GM18907 (cell line): ENCODE measurements around the gene ASB18.
"Not testable (repeated sequence)": the region's sequence is repeated elsewhere in the genome, so short reads cannot be mapped to it uniquely, and the experiment has no call there.

Experiments used
- ATAC-seq: cut with Tn5 transposase; IDR thresholded peaks from one replicate; pipeline ENCODE4 v1.9.1; 2021; ENCODE audit warnings: mild to moderate bottlenecking, moderate library complexity; ENCODE audit not compliant: unreplicated experiment

ASB18 gene

DNA sequence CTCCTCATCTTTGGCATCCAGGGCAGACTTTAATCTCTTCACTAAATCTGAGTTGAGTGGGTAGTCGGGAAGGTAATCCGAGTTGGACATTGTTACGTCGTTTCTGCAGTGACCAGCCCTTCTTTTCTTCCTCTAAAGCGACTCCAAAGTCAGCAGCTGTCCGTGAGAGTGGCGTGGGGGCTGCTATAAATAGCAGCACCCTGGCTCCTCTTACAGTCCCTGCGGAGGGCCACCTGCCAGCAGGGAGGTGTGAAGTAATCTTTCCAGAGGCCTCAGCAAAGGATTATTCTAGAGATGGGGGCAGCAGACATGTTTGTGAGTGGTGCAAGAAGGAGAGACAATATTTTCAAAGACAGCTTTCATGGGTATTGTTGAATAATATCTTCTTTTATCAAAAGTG lies at the start of gene ASB18:
ASB18 (minus strand) TSS at position 151 of the 400 bp plus-strand sequence; CDS start at position 90, 61 bp downstream.
- ATAC-seq, result no peak

GRCh38 chr2:236311286-236311685 lies 47.1 kb upstream of the ASB18 start:
- ATAC-seq, result no peak

DNA sequence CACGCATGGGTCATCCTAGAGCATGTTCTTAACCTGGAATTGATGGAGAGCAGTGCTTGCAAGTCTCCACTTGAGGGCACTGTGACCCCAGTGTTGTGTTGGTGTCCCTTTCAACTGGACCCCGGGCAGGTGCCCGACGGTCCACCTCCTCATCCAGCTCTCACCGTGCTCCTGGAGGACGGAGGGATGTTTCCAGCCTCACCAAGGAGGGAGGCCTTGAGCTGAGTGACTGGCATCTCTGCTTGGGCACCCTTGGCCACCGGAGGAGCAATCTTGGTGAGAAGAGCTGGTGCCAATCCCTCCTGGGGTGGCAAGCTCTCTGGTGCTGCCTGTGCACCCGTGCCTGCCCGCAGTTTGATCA lies 45.4 kb upstream of the ASB18 start:
- no peak for ATAC-seq

DNA sequence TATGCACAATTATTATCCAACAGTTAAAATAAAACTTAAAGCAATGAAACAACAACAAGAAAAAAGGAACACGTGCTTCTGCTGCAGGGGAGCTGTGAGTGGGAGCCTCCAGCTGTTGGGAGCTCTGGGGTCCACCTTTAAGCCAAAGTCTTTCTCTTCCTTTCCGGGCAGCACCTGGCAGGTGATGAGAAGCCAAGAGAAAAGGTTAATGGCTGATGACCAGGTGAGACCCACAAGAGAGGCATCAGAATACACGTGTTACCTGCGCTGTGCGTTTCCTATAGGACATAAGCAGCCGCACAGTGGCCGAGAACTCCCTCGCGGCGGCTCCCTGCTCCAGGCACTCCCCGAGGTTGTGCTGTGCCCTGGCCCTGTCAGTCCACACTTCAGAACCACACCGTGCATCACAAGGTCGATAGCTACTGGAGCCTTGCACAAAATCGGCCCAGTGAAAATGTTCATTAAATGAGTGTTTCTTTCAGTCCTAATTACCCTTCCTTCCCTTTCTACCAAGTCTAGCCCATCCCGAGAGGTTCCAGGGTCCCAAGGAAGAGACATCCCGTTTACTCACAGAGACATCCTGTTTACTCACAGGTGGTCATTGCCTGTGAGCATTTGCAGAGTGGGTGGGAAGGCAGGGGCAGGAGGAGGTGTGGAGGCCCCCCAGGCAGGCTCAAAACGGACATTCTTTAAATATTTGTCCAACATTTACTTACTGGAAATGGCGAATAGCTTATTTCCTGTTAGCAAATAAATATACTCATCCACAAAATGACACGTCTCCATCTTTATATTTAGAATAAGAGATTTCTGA lies 44.9 kb upstream of the ASB18 start:
- ATAC-seq, result no peak

GRCh38 chr2:236307641-236308040 lies 43.4 kb upstream of the ASB18 start:
- no peak for ATAC-seq

DNA sequence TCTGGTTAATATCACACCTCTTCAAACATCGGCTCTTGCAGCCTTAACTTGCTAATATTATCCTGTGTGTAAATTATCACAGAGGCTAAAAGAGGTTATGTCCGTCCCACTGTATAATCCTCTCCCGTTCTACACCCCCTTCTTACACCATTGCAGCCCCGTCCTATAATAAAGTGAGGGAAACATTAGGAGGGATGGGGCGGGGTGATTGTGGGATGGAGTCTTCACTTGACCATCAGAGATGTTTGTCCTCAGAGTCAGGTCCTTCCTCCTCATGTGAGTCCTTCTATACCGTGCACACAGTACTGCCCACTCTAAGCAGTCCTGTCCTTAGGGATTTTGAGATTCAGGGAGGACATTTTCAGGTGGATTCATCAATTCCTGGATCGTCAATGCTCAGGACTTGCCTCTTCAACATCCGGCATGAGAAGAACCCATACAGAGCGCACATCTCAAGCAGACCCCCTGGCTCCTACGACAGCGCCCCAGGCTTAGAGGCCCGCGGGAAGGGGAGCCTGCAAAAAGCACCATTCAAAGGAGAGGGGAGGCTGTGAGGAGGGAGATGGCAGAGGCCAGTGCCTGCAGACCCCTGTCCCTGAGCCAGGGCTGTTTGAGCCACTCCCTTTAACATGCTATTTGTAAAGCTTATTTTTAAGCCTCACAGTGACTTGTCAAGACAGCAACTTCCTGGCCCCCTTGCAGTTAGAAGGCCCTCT lies 42.8 kb upstream of the ASB18 start:
- ATAC-seq, result no peak

DNA sequence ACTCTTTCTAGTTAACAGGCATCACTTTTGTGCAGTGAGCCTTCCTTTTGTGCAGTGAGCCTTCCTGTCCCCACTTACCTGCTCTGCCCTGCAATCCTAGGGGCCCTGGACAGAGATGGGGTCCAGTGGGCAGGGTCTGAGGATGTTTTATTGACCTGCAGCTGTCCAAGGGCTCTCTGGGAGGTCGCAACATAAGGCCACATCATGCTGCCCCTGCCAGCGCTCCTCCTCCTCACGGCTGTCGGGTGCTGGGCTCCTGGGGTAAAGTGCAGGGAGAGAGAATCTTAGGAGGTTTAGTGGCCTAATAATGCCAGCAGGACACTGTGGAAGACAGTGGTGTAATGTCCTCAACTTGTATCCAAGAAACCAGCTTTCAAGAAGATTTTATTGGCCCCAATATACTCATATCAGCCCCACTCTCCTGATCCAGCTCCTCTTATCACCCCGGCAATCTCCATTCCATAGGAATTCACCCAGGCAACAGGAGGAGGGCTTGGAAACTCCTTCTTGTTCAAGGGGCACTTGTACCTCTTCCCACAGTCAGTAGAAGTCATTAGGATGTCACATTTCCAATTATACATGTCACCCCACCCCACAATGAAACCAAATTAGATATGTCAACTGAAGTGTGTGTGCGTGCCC lies 41.9 kb upstream of the ASB18 start:
- no peak for ATAC-seq

DNA sequence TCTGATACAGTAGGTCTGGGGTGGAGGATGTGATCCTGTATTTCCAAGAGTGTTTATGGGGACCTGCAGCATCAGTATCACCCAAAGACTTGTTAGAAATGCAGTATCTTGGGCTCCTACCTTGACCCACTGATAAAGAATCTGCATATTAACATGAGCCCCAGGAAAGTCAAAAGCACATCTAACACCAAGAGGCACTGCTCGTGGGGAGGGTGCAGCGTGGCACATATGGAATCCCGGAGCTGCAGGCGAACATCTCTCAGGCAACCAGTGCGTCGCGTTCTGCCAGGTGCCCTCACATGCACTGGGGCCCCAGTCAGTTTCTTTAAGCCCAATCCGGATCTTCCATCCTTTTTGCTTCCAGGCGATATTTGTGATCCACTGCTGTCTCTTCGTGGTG lies 41.3 kb upstream of the ASB18 start:
- ATAC-seq, result no peak

DNA sequence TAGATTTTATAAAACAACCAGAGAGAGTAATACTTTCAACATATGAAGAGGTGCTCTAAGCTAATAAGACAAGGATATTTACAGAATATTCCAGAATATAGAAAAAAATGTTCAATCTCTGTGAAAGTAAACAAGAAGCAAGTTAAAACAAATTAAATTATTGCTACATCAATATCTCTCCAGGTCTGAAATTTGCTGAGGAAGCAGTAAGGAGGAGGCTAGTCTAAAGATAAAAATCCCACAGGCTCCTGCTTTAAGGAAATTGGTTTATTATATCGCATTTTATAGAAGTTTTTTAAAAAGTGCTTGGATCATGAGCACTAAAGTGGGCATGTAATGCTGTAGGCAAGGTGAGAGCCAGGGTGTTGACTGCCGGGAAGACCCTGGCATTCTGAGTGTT lies 39.7 kb upstream of the ASB18 start:
- no peak for ATAC-seq

GRCh38 chr2:236302555-236302954 lies 38.3 kb upstream of the ASB18 start:
- ATAC-seq, result no peak

GRCh38 chr2:236298924-236299475 lies 34.8 kb upstream of the ASB18 start:
- ATAC-seq, result no peak

GRCh38 chr2:236295481-236295880 lies 31.3 kb upstream of the ASB18 start:
- no peak for ATAC-seq

DNA sequence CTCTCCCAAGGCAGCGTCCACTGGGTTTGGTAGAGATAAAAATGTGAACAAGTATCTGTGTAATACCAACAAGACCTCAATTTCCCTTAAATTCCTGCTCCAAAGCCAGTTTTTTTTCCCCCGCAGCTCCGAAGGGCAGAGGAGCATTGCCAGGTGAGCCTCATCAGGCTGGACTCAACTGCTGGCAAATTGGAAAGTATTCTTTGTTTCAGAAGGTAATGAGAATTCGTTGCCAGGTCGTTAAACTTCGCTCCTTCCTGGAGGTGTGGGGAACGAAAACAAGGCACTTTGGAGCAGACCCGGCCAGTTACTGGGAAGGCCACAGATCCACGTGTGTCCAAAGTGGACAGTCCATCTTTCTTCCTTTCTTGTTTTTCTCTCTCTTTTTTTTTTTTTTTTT lies 30.4 kb upstream of the ASB18 start:
- ATAC-seq, result no peak

GRCh38 chr2:236293241-236293810 lies 29.1 kb upstream of the ASB18 start:
- no peak for ATAC-seq

GRCh38 chr2:236291911-236292310 lies 27.7 kb upstream of the ASB18 start:
- no peak for ATAC-seq

- no peak for ATAC-seq
Measured at GRCh38 chr2:236291476-236291875, 27.3 kb upstream of the ASB18 start.

- ATAC-seq, result no peak
Measured at GRCh38 chr2:236290742-236291425, 26.7 kb upstream of the ASB18 start.

GRCh38 chr2:236289766-236290462 lies 25.7 kb upstream of the ASB18 start:
- no peak for ATAC-seq

- not testable (repeated sequence) for ATAC-seq
Measured at GRCh38 chr2:236288373-236288772, 24.2 kb upstream of the ASB18 start.

- ATAC-seq, result no peak
Measured at GRCh38 chr2:236287656-236288055, 23.4 kb upstream of the ASB18 start.
